Stimulated activated naive CD8-positive, alpha-beta T cell treated with anti-CD3 and anti-CD28 coated beads, Interleukin-15, Interleukin-2, amounts not matched to agents 100 U/mL and 50 U/mL, for 24 hours (primary cell): ENCODE data around the gene PPP3CA.
A peak's percentile ranks its signal among the peaks of the same experiment; 100 is the strongest.
"Not testable (repeated sequence)": the region's sequence is repeated elsewhere in the genome, so short reads cannot be mapped to it uniquely, and the experiment has no call there.

ENCODE experiments used
- ATAC-seq: fragments of 150-1000 bp; cut with Tn5 transposase; one replicate; pipeline ENCODE4 v1.10.0; 2021
- DNase-seq: peaks from one replicate; pipeline ENCODE4 v3.0.0; 2021

Gene PPP3CA

GRCh38 chr4:101098666-101099400 lies 248.5 kb downstream of the PPP3CA start:
- DNase-seq (no peak), ATAC-seq (no peak)

DNA sequence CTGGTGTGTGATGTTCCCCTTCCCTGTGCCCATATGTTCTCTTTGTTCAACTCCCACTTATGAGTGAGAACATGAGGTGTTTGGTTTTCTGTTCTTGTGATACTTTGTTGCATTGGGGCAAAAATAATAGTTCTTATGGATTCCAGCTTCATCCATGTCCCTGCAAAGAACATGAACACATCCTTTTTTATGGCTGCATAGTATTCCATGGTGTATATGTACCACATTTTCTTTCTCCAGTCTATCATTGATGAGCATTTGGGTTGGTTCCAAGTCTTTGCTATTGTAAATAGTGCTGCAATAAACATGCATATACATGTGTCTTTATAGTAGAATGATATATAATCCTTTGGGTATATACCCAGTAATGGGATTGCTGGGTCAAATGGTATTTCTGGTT lies 254.7 kb downstream of the PPP3CA start:
- ATAC-seq, DNase-seq: not testable (repeated sequence)

GRCh38 chr4:101089168-101089567 lies 258.2 kb downstream of the PPP3CA start:
- ATAC-seq (no peak), DNase-seq (no peak)

DNA sequence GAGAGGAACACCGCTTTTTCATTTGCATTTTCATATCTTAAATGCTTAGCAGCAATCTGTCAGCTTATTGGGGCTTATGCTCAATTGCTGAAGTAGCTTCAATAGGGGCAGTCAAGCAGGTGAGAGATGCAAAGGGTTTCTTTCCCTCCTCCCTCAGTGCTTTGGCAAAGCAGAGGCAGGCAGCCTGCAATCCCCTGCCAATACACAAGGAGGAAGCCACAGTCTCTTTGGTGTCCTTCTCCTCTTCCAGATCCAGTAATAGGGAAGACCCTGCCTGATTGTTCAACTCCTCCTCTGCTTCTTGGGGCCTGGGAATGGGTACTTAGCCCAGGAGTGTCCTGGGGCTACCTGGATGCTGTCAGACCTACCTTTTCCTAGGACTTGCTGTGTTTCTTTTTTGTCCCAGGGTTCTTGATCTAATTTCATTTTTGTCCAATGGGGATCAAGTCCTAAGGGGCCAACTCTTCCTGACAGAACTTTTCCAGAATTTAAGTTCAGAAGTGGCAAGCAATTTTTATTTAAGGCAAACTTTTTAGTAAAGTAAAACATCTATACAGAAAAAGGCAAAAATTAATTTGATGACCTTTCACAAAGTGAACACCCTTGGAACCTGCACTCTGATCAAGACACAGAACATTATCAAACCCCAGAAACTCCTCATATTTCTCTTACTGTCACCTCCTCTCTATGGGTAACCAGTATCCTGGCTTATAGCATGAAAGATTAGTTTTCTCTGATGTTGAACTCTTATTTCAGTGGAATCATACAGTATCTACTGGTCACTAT lies 260.3 kb downstream of the PPP3CA start:
- DNase-seq (no peak), ATAC-seq (no peak)

DNA sequence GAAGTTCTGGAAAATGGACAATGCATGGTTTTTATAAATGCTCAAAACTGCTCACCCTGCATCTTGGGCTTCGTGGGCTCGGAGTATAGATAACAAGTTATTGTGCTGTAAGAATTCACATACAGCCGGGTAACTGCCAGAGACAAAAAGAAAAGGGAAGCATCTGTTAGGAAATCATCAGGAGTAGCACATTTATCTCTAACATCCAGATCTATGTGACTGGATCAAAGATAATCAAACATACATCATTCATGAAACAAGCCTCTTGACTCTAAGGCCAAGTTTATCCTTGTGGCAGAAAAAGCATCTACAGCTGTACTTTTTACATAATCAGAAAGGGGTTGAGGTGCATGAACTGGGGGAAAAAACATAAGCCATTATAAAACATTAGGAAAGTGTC lies 264.2 kb downstream of the PPP3CA start:
- DNase-seq (no peak), ATAC-seq (no peak)

- DNase-seq (no peak), ATAC-seq (no peak)
Measured at GRCh38 chr4:101081695-101082369, 265.5 kb downstream of the PPP3CA start.

GRCh38 chr4:101081166-101081565 lies 266.2 kb downstream of the PPP3CA start:
- ATAC-seq (no peak), DNase-seq (no peak)

DNA sequence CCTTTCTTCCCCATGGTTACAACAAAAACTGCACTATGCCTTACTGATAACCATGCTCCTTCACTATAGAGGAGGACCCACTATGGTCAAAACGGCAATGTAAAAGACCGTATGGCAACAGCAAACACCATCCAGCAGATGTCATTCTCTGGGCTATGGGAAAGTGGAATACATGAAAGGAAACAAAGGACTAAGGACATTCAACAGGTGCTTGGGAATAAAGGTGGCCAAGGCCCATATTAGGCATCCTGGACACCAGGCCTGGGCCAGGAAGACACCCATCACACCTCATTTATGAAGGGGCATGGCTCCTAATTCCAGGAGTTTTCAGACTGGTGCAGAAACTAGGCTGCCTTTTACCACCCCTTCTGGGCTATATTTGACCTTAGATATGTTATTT lies 268.4 kb downstream of the PPP3CA start:
- DNase-seq (no peak), ATAC-seq (no peak)

GRCh38 chr4:101076032-101076431 lies 271.3 kb downstream of the PPP3CA start:
- no peak for DNase-seq
- no peak for ATAC-seq

- ATAC-seq: no peak
- no peak for DNase-seq
Measured at GRCh38 chr4:101075536-101075935, 271.8 kb downstream of the PPP3CA start.

DNA sequence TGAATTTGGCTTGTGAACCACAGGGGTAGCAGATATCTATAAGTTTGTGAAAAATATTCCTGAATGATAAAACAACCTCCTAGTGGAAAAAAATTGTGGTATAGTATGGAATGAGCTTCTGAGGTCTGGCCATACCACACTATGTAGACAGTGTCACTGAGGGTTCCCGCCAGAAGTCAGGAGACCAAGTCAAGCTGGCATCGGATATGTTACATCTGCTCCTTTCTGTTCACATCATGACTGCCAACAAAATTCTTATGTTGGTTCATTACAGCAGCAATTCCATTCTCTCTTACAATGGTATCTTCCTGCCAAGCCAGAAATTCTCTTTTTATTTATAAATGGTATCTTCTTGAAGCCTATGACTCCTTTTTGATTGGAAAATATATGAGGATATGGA lies 273.0 kb downstream of the PPP3CA start:
- no peak for DNase-seq
- ATAC-seq: no peak

GRCh38 chr4:101071241-101071640 lies 276.1 kb downstream of the PPP3CA start:
- no peak for ATAC-seq

DNA sequence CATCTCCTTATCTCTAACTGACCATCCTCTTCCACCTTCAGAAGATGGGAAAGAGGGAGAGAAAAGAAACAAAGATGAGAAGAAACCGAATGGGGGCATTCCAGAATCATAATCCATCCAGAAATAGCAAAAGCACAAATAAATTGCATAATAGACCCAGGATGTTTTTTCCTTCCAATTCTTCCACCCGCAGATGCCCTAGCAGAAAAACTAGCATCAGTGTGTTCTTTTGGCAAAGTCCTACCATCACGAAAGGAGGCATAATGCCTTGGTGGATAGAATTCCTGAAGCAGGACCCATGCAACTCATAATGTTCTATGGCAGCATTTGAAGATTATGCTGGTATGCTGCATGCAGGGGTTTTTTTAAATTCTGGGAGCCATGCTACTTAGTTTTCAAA lies 279.2 kb downstream of the PPP3CA start:
- ATAC-seq (no peak), DNase-seq (no peak)

More at GRCh38 chr4:101071241-101071640, 276.1 kb downstream of the PPP3CA start:
- DNase-seq: no peak

GRCh38 chr4:101067383-101067782 lies 279.9 kb downstream of the PPP3CA start:
- DNase-seq (no peak), ATAC-seq (no peak)

DNA sequence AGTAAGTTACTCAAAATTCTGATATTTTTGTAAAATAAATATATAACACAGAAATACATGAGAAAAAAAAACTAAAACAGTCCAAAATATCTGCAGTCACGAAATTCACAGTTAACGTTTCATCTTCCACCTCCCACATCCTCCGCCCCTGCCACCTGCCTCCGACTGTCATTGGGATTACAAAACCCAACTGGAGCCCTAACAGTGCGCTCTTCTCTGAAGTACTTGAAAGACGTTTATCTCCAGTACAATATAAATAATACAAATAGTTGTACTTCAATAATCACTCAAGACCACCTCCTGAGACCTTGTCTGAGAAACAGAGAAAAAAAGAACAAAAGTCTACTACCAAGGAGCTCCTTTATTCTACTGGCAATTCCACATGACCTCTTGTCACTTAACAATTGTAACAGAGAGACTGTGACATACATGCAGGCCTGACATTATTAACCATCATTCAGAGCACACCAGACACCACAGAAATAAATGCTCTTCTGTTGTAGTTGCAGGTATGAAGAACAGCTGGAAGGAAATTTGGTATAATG lies 280.6 kb downstream of the PPP3CA start:
- ATAC-seq: no peak
- DNase-seq: no peak

DNA sequence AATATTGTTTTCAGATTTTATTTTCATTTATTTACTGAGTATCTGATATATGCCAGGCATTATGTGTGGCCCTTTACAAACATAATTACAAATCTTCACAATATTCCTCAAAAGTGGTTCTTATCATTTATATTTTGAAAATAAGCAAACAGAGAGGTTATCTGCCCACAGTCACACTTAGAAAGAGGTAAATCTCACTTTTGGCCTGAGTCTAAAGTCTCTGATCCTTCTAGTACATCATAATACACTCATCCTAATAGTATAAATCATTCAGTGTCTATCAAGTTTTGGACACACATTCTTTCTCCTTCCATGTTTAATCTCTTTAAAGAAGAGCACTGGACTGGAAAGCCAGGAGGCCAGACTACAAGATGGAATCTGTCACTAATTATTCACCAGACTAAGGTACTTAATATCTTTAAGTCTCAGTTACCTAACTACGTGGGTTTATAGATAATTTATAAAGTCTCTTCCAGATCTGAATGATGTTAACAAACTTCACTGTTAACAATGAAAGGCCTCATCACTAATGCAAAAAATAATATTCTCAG lies 281.3 kb downstream of the PPP3CA start:
- no peak for DNase-seq
- ATAC-seq: no peak

GRCh38 chr4:101065346-101065745 lies 282.0 kb downstream of the PPP3CA start:
- ATAC-seq: no peak
- no peak for DNase-seq

DNA sequence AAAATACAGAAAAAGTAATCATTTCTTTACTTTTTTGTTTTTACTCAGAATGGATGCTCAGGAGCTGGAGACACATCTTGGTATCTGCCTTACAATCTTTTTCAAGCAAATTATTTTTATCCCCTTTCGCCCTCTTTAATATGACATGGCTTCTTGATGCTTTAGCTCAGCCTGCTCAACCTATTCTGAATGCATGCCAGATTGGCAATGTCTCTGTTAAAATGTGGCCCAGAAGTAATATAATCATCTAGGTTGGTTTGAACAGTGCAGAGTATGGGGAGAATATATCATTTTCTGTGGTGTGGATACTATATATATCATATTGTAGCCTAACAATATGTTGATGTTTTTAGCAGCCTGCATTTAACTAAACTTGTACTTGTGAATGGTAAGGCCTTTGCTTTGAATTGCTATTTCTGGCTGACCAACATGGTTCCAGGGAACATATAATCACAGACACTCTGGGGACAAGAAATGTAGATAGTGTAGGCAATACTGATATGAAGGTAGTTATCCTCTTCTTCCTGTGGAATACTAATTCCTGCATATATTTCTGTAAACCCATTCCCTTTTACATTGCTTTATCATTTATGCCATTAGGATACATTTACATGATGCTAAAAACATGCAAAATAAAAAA lies 282.7 kb downstream of the PPP3CA start:
- DNase-seq (no peak), ATAC-seq (no peak)

DNA sequence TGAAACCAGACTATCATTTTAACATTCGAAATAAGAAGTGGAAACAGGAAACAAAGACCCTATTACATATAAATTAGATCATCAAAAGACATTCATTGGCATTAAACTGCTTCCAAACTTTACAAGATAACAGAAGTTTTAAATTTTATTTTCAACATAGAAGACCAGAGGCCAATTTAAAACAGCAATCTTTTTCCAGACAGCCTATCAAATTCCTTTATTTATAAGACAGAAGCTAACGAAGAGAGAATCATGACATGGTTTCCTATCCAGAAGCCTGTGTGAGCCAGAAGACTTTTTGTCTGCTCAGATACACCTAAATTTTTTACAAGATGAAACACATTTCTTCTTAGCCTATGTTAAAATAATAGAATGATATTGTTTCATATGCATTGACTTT lies 291.9 kb downstream of the PPP3CA start:
- DNase-seq (no peak), ATAC-seq (no peak)

DNA sequence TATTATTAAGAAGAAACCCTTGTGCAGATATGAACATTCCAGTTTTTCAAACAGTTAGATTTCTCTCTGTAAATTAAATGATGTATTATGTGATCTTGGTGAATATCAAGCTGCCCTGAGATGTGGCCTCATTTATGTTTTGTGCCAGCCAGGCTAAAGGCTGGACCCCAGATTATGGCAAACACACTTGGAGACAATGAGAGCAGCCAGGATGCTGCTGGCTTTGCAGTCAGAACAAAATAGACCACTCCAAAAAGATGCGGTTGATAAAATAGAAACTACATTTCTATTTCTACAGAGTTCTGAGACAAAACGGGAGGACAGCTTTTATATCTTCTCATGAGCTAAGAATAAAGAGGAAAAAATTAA lies 296.5 kb downstream of the PPP3CA start:
- DNase-seq (no peak), ATAC-seq (no peak)

- DNase-seq: no peak
- peak; percentile 65 for ATAC-seq
Measured at GRCh38 chr4:101050088-101050836, 297.1 kb downstream of the PPP3CA start.
